HG03565 (cell line): ENCODE measurements around the gene ZNF700.
"Not testable (repeated sequence)": the region's sequence is repeated elsewhere in the genome, so short reads cannot be mapped to it uniquely, and the experiment has no call there.

Source experiments
- ATAC-seq: cut with Tn5 transposase; IDR thresholded peaks from one replicate; pipeline ENCODE4 v1.9.1; 2021; ENCODE audit warnings: mild to moderate bottlenecking, moderate library complexity; ENCODE audit not compliant: unreplicated experiment

ZNF700 gene

DNA sequence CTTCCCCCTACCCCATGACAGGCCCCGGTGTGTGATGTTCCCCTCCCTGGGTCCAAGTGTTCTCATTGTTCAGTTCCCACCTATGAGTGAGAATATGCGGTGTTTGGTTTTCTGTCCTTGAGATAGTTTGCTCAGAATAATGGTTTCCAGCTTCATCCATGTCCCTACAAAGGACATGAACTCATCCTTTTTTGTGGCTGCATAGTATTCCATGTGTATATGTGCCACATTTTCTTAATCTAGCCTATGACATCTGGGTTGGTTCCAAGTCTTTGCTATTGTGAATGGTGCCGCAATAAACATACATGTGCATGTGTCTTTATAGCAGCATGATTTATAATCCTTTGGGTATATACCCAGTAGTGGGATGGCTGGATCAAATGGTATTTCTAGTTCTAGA is 13.5 kb downstream of the ZNF700 start:
- not testable (repeated sequence) for ATAC-seq

DNA sequence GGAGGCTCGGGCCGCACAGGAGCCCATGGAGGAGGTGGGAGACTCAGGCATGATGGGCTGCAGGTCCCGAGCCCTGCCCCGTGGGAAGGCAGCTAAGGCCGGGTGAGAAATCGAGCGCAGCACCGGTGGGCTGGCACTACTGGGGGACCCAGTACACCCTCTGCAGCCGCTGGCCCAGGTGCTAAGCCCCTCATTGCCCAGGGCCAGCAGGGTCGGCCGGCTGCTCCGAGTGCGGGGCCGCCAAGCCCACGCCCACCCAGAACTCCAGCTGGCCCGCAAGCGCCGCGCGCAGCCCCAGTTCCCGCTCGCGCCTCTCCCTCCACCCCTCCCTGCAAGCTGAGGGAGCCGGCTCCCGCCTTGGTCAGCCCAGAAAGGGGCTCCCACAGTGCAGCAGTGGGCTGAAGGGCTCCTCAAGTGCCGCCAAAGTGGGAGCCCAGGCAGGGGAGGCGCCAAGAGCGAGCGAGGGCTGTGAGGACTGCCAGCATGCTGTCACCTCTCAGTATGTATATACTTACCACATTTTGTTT is 16.5 kb downstream of the ZNF700 start:
- ATAC-seq = not testable (repeated sequence)

DNA sequence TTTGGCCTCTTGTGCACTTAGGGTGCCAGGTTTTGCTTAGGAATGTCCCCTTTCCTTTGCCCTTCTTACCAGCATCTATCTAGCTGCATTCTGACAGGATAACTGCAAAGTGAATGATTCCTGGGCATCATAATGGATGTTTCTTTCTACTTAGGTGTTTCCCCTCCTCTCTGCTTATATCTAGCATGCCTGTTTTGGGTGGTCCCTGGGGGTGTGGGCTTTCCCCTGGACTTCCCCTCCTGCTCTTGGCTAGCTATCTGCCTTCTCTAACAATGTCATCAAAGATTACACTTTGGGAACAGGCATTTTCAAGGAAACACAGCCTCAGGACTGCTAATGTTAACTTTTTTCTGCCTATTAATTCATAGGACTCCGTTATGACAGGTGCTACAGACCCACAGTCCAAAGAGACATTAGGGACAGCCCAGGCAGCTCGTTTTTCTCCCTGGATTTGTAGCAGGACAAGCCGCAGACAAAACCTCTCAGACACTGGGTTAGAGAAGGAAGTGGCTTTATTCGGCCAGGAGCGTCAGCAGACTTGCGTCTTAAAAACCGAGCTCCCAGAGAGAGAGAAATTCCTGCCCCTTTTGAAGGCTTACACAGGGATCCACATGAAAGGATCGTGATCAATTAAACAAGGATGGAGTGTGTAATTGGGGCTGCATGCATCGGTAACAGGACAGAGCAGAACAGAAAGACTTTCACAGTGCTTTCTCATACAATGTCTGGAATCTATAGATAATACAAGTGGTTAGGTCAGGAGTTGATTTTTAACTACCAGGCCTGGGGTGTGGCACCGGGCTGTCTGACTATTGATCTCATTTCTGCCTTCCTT is 17.3 kb downstream of the ZNF700 start:
- ATAC-seq = no peak

DNA sequence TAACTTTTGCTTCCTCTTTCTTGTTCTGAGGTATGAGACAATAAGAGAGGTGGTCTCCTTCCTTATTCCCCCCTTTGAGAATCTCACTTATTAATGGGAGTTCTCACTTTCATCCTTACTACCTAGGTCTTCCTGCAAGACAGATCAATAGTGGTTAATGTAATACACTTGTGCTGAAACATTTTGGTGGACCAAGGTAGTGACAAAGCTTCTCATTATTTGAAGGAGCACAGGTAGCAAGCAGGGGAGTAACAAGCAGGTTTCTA is 17.9 kb downstream of the ZNF700 start:
- ATAC-seq = no peak

DNA sequence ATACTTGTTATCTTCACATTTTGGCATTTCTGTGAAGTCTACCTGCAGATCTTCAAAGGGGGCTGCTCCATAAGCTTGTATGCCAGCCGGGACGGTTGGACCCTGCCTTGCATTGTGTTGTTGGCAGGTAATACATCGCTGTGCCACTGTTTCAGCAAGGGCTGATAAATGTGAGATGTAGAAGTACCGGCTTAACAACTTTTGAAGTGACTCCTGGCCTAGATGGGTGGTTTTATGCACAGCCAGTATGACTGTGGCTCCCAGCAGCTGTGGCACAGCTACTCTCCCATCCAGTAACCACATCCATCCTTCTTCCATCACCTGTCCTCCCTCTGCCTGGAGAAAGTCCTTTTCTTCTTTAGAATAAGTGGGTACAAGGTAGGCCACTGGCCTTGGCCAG is 19.7 kb downstream of the ZNF700 start:
- no peak for ATAC-seq

DNA sequence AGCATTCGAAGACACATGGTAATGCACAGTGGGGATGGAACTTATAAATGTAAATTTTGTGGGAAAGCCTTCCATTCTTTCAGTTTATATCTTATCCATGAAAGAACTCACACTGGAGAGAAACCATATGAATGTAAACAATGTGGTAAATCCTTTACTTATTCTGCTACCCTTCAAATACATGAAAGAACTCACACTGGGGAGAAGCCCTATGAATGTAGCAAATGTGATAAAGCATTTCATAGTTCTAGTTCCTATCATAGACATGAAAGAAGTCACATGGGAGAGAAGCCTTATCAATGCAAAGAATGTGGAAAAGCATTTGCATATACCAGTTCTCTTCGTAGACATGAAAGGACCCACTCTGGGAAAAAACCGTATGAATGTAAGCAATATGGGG is 23.7 kb downstream of the ZNF700 start:
- ATAC-seq = no peak

DNA sequence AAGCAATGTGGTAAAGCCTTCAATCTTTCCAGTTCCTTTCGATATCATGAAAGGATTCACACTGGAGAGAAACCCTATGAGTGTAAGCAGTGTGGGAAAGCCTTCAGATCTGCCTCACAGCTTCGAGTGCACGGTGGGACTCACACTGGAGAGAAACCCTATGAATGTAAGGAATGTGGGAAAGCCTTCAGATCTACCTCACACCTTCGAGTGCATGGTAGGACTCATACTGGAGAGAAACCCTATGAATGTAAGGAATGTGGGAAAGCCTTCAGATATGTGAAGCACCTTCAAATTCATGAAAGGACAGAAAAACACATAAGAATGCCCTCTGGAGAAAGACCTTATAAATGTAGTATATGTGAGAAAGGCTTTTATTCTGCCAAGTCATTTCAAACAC is 24.3 kb downstream of the ZNF700 start:
- no peak for ATAC-seq

DNA sequence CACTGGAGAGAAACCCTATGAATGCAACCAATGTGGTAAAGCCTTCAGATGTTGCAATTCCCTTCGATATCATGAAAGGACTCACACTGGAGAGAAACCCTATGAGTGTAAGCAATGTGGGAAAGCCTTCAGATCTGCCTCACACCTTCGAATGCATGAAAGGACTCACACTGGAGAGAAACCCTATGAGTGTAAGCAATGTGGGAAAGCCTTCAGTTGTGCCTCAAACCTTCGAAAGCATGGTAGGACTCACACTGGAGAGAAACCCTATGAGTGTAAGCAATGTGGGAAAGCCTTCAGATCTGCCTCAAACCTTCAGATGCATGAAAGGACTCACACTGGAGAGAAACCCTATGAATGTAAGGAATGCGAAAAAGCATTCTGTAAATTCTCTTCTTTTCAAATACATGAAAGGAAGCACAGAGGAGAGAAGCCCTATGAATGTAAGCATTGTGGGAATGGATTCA is 24.7 kb downstream of the ZNF700 start:
- ATAC-seq = not testable (repeated sequence)

DNA sequence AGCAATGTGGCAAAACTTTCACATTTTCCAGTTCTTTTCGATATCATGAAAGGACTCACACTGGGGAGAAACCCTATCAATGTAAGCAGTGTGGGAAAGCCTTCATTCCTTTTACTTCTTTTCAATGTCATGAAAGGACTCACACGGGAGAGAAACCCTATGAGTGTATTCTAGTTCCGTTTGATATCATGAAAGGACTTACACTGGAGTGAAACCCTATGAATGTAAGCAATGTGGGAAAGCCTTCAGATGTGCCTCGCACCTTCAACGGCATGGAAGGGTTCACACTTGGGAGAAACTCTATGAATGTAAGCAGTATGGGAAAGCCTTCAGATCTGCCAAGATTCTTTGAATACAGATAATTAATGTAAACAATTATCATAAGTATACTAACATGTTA is 25.4 kb downstream of the ZNF700 start:
- ATAC-seq = no peak

DNA sequence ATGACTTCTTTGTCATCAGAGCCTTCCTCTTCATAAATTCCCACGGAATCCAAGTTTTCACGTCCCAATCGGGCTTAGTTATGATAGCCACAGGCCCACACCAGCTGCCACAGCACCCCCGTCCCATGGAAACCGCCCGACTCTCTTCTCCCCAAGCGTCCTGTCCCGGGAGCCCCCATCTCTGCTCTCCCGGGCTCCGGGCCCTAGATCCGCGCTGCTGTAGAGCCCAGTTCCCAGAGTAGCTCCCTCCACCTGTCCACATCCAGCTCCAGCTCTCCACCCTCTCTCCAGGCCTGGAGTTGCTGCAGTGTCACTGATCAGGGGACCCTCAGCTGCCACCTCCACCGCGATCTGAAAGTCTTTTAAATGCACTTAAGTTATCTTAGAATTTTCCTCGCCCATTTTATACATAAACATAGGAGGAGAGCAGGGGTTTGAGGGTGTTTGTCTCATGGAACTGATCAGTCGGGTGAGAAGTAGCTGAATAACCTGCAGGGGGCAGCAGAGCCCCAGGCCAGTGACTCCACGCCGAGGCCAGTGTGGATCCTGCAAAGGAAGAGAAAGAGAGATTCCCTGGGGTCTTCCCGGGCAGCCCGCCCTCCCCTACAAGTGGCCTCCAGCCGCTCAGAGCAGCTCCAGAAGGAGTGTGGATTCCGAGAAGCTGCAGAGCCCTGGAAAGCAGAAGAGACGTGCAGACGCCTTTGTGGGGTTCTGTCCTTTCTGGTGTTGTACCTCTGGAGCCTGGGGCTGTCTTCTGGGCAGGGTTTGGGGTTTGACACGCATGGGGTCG is 38.9 kb downstream of the ZNF700 start:
- ATAC-seq = peak; percentile 42

DNA sequence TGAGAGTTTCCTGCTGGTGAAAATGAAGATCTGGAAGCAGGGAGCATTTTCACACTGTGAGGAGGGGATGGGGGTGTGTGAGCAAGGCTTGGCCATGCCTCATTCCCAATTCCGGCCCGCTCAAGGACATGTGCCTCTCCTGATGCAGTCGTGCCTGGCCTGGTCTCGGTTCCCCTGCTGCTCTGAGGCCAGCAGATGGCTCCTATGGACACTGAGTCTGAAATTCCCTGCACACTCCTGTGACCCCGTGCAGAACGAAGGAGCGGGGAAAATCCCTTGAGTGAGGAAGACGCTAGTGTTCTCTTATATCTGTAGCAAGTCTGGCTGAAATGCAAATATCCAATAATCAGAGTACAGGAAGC is 39.6 kb downstream of the ZNF700 start:
- no peak for ATAC-seq

DNA sequence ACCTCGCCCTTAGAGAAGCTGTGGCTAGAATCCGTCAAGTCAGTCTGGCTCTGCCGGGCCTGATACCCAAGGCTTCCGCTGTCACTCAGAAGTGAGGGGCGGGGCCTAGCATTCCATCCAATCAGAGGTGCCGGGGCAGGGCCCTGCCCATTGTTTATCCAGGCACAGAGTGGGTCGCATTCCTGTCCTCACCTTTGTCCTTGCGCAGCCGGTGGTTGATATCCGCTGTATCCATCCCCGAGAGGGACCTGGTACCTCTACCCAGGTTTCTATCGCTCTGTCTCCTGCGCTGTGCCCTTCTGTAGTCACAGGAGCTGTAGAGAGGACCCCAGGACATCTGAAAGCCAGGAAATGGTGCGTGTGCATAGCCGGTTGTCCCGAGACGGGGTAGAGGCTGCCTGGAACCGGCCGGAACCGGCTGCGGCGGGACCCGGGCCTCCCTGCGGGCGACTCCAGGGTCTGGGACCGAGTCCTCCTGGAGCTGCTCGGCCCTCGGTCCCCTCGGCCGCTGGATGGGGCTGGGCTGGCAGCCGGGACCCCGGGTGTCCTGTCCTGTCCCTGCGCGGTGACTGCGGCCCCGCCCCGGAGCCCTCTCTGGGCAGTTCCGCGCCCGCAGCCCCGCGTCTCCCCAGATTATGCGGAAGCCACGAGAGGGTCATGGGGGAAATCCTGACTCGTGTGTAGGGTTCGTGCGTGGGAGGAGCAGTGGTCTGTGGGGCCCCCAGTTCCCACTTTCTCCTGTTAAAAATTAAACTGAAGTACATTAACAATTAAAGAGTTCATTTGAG is 40.1 kb downstream of the ZNF700 start, which contains the start of gene ZNF763:
Gene ZNF763 (plus strand): TSS at position 183 of the 788 bp plus-strand sequence. CDS start 169 bp downstream, at position 352.
- ATAC-seq = peak; percentile 79

DNA sequence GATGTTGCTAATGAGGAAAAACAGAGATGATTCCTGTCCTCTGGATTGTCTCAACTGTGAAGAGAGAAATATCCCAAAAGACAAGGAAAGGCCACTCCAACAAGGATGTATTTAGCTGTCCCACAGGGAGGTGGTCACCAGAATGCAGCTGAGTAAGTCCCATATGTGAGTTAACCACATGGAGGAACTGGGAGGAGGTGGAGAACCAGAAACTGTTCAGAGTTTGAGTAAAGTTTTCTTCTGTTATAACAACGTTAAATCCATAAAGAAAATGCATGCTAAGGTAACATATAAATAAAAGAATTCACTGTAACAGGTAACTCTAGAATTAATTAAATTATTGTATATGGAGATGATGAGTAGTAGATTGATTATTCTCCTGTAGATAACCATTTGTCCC is 45.3 kb downstream of the ZNF700 start:
- ATAC-seq = no peak

DNA sequence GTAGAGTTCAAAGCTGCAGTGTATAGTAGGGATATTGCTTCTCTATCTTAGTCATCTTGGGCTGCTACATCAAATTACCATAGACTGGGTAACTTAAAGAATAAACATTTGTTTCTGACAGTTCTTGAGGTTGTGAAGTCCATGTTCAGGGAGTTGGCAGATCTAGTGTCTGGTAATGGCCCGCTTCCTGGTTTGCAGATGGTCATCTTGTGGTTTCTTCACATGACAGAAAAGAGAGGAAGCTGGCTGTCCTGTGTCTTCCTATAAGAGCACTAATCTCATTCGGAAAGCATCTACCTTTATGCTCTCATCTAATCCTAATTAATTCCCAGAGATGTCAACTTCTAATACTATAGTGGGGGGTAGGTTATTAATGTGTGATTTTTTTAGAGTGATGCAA is 46.1 kb downstream of the ZNF700 start:
- no peak for ATAC-seq

DNA sequence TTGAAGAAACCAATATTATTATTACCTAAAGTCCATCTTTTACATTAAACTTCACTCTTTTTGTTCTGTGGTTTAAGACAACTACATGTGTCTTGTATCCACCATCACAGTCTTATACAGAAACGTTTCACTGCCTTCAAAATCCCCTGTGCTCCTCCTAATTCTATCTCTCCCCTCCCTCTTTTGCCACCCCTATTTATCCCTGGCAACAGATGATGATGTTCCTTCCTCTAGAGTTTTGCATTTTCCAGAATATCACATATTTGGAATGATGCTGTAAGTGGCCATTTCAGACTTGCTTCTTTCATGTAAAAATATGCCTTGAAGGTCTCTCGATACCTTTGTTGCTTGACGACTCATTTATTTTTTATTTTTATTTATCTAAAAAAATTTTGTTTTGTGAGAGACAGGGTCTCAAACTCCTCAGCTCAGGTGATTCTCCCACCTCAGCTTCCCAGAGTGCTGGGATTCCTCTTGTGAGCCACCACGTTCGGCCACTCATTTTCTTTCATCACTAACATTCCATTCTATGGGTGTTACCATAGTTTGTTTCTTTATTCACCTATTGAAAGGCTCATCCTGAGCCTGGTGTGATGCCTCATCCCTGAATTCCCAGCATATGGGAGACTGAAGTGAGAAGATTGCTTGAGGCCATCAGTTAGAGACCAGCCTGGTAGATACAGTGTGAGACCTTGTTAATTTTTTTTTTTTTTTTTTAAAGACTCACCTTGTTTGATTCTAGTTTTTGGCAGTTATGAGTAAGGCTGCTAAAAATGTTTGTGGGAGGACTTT is 48.3 kb downstream of the ZNF700 start:
- no peak for ATAC-seq

DNA sequence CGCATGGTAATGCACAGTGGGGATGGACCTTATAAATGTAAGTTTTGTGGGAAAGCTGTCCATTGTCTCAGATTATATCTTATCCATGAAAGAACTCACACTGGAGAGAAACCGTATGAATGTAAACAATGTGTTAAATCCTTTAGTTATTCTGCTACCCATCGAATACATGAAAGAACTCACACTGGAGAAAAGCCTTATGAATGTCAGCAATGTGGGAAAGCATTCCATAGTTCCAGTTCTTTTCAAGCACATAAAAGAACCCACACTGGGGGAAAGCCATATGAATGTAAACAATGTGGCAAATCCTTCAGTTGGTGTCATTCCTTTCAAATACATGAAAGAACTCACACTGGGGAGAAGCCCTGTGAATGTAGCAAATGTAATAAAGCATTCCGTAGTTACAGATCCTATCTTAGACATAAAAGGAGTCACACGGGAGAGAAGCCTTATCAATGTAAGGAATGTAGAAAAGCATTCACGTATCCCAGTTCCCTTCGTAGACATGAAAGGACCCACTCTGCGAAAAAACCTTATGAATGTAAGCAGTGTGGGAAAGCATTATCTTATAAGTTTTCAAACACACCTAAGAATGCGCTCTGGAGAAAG is 53.7 kb downstream of the ZNF700 start:
- ATAC-seq = no peak

DNA sequence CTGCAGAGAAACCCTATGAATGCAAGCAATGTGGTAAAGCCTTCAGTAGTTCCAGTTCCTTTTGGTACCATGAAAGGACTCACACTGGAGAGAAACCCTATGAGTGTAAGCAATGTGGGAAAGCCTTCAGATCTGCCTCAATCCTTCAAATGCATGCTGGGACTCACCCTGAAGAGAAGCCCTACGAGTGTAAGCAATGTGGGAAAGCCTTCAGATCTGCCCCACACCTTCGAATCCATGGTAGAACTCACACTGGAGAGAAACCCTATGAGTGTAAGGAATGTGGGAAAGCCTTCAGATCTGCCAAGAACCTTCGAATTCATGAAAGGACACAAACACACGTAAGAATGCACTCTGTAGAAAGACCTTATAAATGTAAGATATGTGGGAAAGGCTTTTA is 54.6 kb downstream of the ZNF700 start:
- no peak for ATAC-seq

DNA sequence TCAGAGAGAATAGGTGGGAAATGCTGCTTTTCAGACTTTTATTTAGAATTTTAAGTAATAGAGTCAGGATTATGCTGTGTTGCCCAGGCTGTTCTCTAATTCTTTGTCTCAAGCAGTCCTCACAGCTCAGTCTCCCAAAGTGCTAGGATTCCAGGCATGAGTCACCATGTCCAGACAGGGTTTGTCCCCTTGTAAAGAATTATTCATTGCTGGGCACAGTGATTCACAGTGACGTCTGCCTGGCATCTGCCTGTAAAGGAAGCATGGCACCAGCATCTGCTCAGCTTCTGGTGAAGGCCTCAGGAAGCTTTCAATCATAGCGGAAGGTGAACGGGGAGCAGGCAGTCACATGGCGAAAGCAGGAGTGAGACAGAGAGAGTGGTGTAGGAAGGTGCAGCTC is 57.6 kb downstream of the ZNF700 start:
- no peak for ATAC-seq

DNA sequence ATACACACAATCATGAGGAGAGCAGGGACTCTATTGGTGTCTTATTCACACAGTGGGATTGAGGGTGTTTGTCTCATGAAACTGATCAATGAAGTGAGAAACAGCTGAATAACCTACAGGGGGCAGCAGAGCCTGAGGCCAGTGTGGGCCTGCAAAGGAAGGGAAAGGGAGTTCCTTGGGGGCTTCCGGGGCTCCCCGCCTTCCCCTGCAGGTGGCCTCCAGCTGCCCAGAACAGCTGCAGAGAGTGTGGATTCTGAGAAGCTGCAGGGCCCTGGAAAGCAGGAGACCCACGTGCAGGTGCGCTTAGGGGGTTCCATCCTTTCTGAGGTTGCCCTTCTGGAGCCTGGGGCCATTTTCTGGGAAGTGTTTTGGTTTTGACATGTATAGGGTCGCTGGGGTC is 60.1 kb downstream of the ZNF700 start:
- no peak for ATAC-seq

DNA sequence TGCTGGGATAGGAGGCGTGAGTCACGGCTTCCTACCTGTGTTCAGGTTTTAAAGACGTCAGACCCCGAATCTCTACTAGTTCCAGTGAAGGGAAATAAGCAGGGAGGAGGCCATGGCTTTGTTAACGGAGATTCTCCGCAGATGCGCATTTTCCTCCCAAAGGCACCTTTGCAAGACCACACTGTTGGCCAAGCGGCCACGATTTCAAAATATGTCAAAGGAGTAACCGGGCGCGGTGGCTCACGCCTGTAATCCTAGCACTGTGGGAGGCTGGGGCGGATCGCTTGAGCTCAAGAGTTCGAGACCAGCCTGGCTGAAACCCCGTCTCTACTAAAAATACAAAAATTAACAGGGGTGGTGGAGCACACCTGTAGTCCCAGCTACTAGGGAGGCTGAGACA is 61.8 kb downstream of the ZNF700 start:
- ATAC-seq = no peak
